Measurements from ENCODE around the gene MRPL3. TPM values are rescaled to one million over a fixed set of nuclear protein-coding genes. Genes with fewer than 3 reads are reported as not detected.

The MRPL3 gene
- total RNA-seq, 1 experiment from 2014 or later: 162 TPM

DNA sequence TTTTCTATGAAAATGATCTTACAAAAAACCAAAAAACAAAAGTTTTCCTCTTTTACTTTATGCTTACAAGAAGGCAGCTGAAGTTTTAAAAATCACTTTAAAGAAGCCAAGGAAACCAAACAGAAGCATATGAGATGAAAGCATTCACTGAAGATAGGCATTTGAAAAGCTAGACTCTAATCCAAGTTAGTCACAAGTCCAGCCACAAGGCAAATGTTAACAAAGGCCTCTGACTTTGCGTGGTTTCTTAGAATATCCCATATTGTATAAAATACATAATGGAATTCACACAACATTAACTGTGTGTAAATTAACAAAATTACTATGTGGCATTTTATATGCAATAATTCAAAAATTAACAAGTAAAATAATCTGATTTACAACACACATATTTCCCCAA, 17.7 kb downstream of the MRPL3 start (continued):
- no peak for TF ChIP-seq FOXP1 (CRISPR knock-in tag; IDR thresholded peaks at IDR 0.05; ENCODE audit: borderline replicate concordance)
- TF ChIP-seq HMGXB4 (CRISPR knock-in tag; IDR thresholded peaks at IDR 0.05): no peak
- TF ChIP-seq ZNF219 (CRISPR knock-in tag; IDR thresholded peaks at IDR 0.05; ENCODE audit: borderline replicate concordance): no peak

DNA sequence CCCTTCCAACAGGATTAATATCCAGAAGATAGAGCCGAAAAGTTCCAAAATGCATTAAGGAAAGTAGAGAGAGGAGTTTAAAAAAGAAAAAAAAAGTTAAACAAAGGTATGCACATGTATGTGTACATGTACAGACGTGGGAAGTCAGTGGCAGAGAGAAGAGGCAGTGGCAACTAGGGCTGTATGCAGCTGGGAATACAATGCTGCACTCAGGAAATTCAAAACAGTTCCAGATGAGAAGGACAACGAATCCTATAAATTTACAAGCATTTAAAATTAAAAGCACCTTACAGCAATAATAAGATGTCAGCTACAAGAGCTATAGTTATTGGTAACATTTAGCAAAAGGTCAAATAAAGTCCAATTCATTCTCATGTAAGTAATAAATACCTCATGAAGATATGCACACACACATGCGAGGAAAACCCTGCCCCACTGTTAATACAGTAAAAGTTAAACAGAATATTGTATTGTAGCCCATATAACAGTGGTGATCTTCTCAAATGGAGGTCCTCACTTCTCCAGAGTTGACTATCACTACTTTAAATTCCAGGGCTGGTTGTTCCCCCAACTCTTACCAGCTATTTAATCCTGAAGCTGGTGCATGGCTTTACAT, 18.2 kb downstream of the MRPL3 start:
- H3K27ac Mint-ChIP-seq: no peak overlapping the region
- TF ChIP-seq TEAD1 (CRISPR knock-in tag; IDR thresholded peaks at IDR 0.05): no peak
- TF ChIP-seq ZNF416 (CRISPR knock-in tag; IDR thresholded peaks at IDR 0.05): no peak
- TF ChIP-seq, protein P1, sequence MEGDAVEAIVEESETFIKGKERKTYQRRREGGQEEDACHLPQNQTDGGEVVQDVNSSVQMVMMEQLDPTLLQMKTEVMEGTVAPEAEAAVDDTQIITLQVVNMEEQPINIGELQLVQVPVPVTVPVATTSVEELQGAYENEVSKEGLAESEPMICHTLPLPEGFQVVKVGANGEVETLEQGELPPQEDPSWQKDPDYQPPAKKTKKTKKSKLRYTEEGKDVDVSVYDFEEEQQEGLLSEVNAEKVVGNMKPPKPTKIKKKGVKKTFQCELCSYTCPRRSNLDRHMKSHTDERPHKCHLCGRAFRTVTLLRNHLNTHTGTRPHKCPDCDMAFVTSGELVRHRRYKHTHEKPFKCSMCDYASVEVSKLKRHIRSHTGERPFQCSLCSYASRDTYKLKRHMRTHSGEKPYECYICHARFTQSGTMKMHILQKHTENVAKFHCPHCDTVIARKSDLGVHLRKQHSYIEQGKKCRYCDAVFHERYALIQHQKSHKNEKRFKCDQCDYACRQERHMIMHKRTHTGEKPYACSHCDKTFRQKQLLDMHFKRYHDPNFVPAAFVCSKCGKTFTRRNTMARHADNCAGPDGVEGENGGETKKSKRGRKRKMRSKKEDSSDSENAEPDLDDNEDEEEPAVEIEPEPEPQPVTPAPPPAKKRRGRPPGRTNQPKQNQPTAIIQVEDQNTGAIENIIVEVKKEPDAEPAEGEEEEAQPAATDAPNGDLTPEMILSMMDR (IDR thresholded peaks at IDR 0.05): no peak
- no peak for TF ChIP-seq GABPB1 (CRISPR knock-in tag; IDR thresholded peaks at IDR 0.05)
- TF ChIP-seq CREM (CRISPR knock-in tag; IDR thresholded peaks at IDR 0.05): no peak
- TF ChIP-seq, protein P2, sequence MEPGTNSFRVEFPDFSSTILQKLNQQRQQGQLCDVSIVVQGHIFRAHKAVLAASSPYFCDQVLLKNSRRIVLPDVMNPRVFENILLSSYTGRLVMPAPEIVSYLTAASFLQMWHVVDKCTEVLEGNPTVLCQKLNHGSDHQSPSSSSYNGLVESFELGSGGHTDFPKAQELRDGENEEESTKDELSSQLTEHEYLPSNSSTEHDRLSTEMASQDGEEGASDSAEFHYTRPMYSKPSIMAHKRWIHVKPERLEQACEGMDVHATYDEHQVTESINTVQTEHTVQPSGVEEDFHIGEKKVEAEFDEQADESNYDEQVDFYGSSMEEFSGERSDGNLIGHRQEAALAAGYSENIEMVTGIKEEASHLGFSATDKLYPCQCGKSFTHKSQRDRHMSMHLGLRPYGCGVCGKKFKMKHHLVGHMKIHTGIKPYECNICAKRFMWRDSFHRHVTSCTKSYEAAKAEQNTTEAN (CRISPR knock-in tag; IDR thresholded peaks at IDR 0.05): no peak
- no peak for TF ChIP-seq NFYB (CRISPR knock-in tag; conservative IDR thresholded peaks at IDR 0.05; ENCODE audit: low read depth)
- no peak for TF ChIP-seq SOX15 (CRISPR knock-in tag; IDR thresholded peaks at IDR 0.05)
- TF ChIP-seq, protein P3, sequence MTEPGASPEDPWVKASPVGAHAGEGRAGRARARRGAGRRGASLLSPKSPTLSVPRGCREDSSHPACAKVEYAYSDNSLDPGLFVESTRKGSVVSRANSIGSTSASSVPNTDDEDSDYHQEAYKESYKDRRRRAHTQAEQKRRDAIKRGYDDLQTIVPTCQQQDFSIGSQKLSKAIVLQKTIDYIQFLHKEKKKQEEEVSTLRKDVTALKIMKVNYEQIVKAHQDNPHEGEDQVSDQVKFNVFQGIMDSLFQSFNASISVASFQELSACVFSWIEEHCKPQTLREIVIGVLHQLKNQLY (CRISPR knock-in tag; IDR thresholded peaks at IDR 0.05): no peak
- TF ChIP-seq SP1 (CRISPR knock-in tag; conservative IDR thresholded peaks at IDR 0.05): no peak
- CTCF ChIA-PET: no interaction called here
- H3K9me3 Mint-ChIP-seq: no peaks in the 10 kb centered on the region
- H3K27me3 Mint-ChIP-seq (ENCODE audit: low read depth): no peaks in the 10 kb centered on the region
- no peak overlapping the region for H3K4me3 Mint-ChIP-seq
- POLR2A ChIA-PET: no interaction called here
- ATAC-seq: no peak
- no peaks in the 10 kb centered on the region for H3K4me1 Mint-ChIP-seq
- DNase-seq (ENCODE audit: low spot score): no peak
- H3K36me3 Mint-ChIP-seq: peaks cover 29% of the 10 kb centered on the region

GRCh38 chr3:131480116-131480515, 22.7 kb downstream of the MRPL3 start:
- Mint-ChIP-seq H3K9me3 (no peaks in the 10 kb centered on the region), H3K4me3 (no peak overlapping the region), H3K27ac (no peak overlapping the region), H3K4me1 (peaks cover 3% of the 10 kb centered on the region; the same call in 1 of the 2 replicates), H3K27me3 (ENCODE audit: low read depth) (no peaks in the 10 kb centered on the region), H3K36me3 (peaks cover 14% of the 10 kb centered on the region)
- ATAC-seq (no peak), DNase-seq (ENCODE audit: low spot score) (no peak)
- ChIA-PET CTCF (no interaction called here), POLR2A (no interaction called here)
- TF ChIP-seq HMGA2 (CRISPR knock-in tag; IDR thresholded peaks at IDR 0.05) (no peak), AR (CRISPR knock-in tag; IDR thresholded peaks at IDR 0.05) (no peak), E2F1 (CRISPR knock-in tag; IDR thresholded peaks at IDR 0.05) (no peak), ZNF281 (CRISPR knock-in tag; IDR thresholded peaks at IDR 0.05) (no peak), NFYB (CRISPR knock-in tag; conservative IDR thresholded peaks at IDR 0.05; ENCODE audit: low read depth) (no peak)
- TF ChIP-seq, protein P4, sequence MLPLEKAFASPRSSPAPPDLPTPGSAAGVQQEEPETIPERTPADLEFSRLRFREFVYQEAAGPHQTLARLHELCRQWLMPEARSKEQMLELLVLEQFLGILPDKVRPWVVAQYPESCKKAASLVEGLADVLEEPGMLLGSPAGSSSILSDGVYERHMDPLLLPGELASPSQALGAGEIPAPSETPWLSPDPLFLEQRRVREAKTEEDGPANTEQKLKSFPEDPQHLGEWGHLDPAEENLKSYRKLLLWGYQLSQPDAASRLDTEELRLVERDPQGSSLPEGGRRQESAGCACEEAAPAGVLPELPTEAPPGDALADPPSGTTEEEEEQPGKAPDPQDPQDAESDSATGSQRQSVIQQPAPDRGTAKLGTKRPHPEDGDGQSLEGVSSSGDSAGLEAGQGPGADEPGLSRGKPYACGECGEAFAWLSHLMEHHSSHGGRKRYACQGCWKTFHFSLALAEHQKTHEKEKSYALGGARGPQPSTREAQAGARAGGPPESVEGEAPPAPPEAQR (CRISPR knock-in tag; IDR thresholded peaks at IDR 0.05): no peak
- TF ChIP-seq, protein P5, sequence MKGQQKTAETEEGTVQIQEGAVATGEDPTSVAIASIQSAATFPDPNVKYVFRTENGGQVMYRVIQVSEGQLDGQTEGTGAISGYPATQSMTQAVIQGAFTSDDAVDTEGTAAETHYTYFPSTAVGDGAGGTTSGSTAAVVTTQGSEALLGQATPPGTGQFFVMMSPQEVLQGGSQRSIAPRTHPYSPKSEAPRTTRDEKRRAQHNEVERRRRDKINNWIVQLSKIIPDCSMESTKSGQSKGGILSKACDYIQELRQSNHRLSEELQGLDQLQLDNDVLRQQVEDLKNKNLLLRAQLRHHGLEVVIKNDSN (CRISPR knock-in tag; IDR thresholded peaks at IDR 0.05): no peak

Data from WTC11 (cell line).